Keratinocyte (primary cell): ENCODE data around the gene CFAP58.

Experiments used
- CTCF ChIP-seq, 3 experiments: IDR thresholded peaks in 1 of 3; conservative IDR thresholded peaks in 1 of 3; optimal IDR thresholded peaks in 1 of 3; 2 replicates in 2 of 3; 3 replicates in 1 of 3; pipeline versions ENCODE3 to v1.5.1; 2011; ENCODE audit warnings: low read length in 3 of 3, mild to moderate bottlenecking in 3 of 3, moderate library complexity in 2 of 3, control low read depth in 1 of 3, inconsistent platforms in 1 of 3; ENCODE audit not compliant: insufficient read depth in 2 of 3; ENCODE audit errors: extremely low read depth in 1 of 3
- EZH2 ChIP-seq: IDR thresholded peaks from one replicate; pipeline ENCODE4 v1.6.1; 2012; ENCODE audit warnings: inconsistent platforms, mild to moderate bottlenecking, low read length, moderate library complexity

DNA sequence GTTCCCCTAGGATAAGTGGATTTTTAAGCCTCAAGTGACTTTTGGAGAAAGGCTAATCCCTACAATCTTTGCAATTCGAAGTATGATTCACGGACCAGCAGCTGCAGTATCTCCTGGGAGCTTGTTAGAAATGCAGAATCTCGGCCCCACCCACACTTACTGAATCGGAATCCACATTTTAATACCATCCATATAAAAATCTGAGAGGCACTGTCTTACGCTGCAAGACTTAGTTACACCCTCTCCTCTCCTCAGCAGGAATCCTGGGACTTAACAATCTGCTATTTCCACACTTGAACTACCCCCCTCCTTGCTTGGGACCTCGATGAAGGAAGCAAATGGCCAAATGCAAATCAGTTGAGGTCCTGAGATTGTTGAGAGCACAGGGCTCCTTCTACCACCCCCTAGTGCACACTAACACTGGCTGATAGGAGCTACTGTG lies 36.3 kb upstream of the CFAP58 start:
- peak in 1 of 3 experiments; percentile 29 for TF ChIP-seq CTCF (optimal IDR thresholded peaks at IDR 0.05 in 1 of 3, IDR thresholded peaks at IDR 0.05 in 1 of 3, conservative IDR thresholded peaks at IDR 0.05 in 1 of 3; ENCODE audit: extremely low read depth in 1 of 3, insufficient read depth in 2 of 3, low read length in 3 of 3)
- TF ChIP-seq EZH2 = no peak
